Astrocyte (in vitro differentiated cells and primary cell): ENCODE results near the gene BCAR1. TPM values are rescaled to one million over a fixed set of nuclear protein-coding genes. Genes with fewer than 3 reads are reported as not detected.

Experiments used
- DNase-seq: peaks from one replicate; pipeline ENCODE4 v3.0.0-alpha.2; 2010; ENCODE audit warnings: low read depth
- FAIRE-seq: peaks from 2 replicates; lab custom pipeline; 2011; peaks lifted over from hg19 to GRCh38; lab: Jason Lieb, UNC
- H2AFZ ChIP-seq: 2 replicates; pipeline ENCODE4 v1.6.0; 2012; ENCODE audit warnings: low read depth, low read length, inconsistent platforms
- H3K27ac ChIP-seq: 2 replicates; pipeline ENCODE4 v1.5.1; 2011; ENCODE audit warnings: low read depth, low read length, inconsistent platforms
- H3K27me3 ChIP-seq: 2 replicates; pipeline ENCODE4 v1.6.0; 2011; ENCODE audit warnings: low read length, inconsistent platforms; ENCODE audit not compliant: insufficient read depth
- H3K36me3 ChIP-seq: 2 replicates; pipeline ENCODE4 v1.5.1; 2011; ENCODE audit warnings: low read length, inconsistent platforms; ENCODE audit not compliant: insufficient read depth
- H3K4me1 ChIP-seq: 2 replicates; pipeline ENCODE4 v1.5.1; 2011; ENCODE audit warnings: low read length, inconsistent platforms; ENCODE audit not compliant: insufficient read depth
- H3K4me2 ChIP-seq: 2 replicates; pipeline ENCODE4 v1.6.0; 2012; ENCODE audit warnings: low read length, inconsistent platforms
- H3K4me3 ChIP-seq: 2 replicates; pipeline ENCODE4 v1.5.1; 2011; ENCODE audit warnings: low read depth, mild to moderate bottlenecking, low read length, inconsistent platforms; ENCODE audit not compliant: insufficient read depth
- H3K79me2 ChIP-seq: 2 replicates; pipeline ENCODE4 v1.6.0; 2012; ENCODE audit warnings: mild to moderate bottlenecking, low read length, inconsistent platforms; ENCODE audit not compliant: insufficient read depth
- H3K9ac ChIP-seq: 2 replicates; pipeline ENCODE4 v1.6.0; 2012; ENCODE audit warnings: mild to moderate bottlenecking, low read length, inconsistent platforms
- H3K9me3 ChIP-seq: 2 replicates; pipeline ENCODE4 v1.5.1; 2012; ENCODE audit warnings: low read depth, mild to moderate bottlenecking, low read length, inconsistent platforms; ENCODE audit not compliant: insufficient read depth
- H4K20me1 ChIP-seq: 2 replicates; pipeline ENCODE4 v1.6.0; 2012; ENCODE audit warnings: low read length, inconsistent platforms; ENCODE audit not compliant: insufficient read depth
- H3K27ac Mint-ChIP-seq: one replicate; pipeline ENCODE4 v1.8.0; 2021; ENCODE audit warnings: mild to moderate bottlenecking, mixed read lengths; ENCODE audit not compliant: unreplicated experiment
- H3K27me3 Mint-ChIP-seq: one replicate; pipeline ENCODE4 v1.8.0; 2021; ENCODE audit warnings: low read depth, mixed read lengths; ENCODE audit not compliant: unreplicated experiment
- H3K36me3 Mint-ChIP-seq: one replicate; pipeline ENCODE4 v1.8.0; 2021; ENCODE audit warnings: low read depth, mixed read lengths; ENCODE audit not compliant: unreplicated experiment
- H3K4me1 Mint-ChIP-seq: one replicate; pipeline ENCODE4 v1.8.0; 2021; ENCODE audit warnings: low read depth, mixed read lengths; ENCODE audit not compliant: unreplicated experiment
- H3K4me3 Mint-ChIP-seq: one replicate; pipeline ENCODE4 v1.8.0; 2021; ENCODE audit warnings: mild to moderate bottlenecking, moderate library complexity, mixed read lengths; ENCODE audit not compliant: unreplicated experiment
- H3K9me3 Mint-ChIP-seq: one replicate; pipeline ENCODE4 v1.8.0; 2021; ENCODE audit warnings: mild to moderate bottlenecking, mixed read lengths; ENCODE audit not compliant: unreplicated experiment
- EZH2 ChIP-seq: IDR thresholded peaks from 2 replicates; pipeline ENCODE4 v1.6.1; 2012; ENCODE audit warnings: mild to moderate bottlenecking, low read length, inconsistent platforms; ENCODE audit not compliant: insufficient read depth
- total RNA-seq: library from RNA; stranded (reverse); gene quantifications from 2 replicates; pipeline ENCODE4 v1.2.1, GENCODE V29; 2021
- TF ChIP-seq, protein P1 (sequence below): IDR thresholded peaks from 2 replicates; pipeline ENCODE4 v1.5.1; 2011; ENCODE audit warnings: low read depth, mild to moderate bottlenecking, inconsistent platforms, low read length, moderate library complexity; ENCODE audit not compliant: insufficient read depth

The BCAR1 gene
- total RNA-seq, 1 donor from 2014 or later: 296 TPM

DNA sequence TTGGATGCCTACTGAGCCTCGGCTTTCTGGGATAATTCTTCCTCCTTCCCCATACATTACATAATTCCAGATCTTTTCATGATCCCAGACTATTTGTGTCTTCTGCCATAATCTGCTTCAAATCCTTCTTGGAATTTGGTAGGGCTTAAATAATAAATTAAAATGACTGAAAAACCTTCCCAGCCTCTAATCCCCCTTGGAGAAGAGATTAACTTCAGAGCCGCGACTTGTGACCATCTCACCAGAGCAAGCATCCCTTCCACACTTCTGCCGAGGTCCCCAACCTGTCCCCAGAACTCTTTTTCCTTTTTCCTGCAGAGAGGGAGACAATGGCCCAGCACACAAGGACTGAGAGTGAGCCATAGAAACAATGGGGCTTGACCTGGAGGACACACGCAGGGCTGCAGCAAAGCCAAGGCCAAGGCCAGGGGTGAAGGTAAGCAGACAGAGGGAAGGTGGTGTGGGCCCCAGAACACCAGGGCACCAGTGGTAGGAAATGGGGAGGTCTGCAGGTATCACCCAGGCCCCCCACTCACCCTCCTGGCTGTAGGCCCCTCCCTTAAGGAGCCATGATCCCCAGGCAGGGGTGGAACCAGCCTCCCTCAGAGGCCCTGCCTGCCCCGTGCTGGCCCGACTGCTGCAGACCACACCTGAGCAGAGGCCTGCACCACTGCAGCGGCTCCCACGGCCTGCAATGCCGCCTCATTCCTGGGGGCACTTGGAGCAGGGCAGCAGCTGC lies 9.6 kb upstream of the BCAR1 start:
- TF ChIP-seq, protein P1, sequence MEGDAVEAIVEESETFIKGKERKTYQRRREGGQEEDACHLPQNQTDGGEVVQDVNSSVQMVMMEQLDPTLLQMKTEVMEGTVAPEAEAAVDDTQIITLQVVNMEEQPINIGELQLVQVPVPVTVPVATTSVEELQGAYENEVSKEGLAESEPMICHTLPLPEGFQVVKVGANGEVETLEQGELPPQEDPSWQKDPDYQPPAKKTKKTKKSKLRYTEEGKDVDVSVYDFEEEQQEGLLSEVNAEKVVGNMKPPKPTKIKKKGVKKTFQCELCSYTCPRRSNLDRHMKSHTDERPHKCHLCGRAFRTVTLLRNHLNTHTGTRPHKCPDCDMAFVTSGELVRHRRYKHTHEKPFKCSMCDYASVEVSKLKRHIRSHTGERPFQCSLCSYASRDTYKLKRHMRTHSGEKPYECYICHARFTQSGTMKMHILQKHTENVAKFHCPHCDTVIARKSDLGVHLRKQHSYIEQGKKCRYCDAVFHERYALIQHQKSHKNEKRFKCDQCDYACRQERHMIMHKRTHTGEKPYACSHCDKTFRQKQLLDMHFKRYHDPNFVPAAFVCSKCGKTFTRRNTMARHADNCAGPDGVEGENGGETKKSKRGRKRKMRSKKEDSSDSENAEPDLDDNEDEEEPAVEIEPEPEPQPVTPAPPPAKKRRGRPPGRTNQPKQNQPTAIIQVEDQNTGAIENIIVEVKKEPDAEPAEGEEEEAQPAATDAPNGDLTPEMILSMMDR: no peak
- TF ChIP-seq EZH2: no peak
- H2AFZ ChIP-seq: no peak overlapping the region
- FAIRE-seq (no peak), DNase-seq (no peak)
- H3K36me3 ChIP-seq: no peaks in the 10 kb centered on the region
- H3K27me3 Mint-ChIP-seq: no peaks in the 10 kb centered on the region
- H3K27ac ChIP-seq: no peak overlapping the region
- peaks cover 49% of the 10 kb centered on the region for H3K4me1 Mint-ChIP-seq
- no peak overlapping the region for H3K4me3 ChIP-seq
- peaks cover 87% of the 10 kb centered on the region for H4K20me1 ChIP-seq
- no peak overlapping the region for H3K9ac ChIP-seq
- peak overlapping the region; percentile 30 for H3K4me3 Mint-ChIP-seq
- peak overlapping the region; percentile 98 for H3K4me2 ChIP-seq
- H3K36me3 Mint-ChIP-seq: peaks cover 10% of the 10 kb centered on the region
- H3K79me2 ChIP-seq: peaks cover 100% of the 10 kb centered on the region
- H3K27me3 ChIP-seq: no peaks in the 10 kb centered on the region
- peak overlapping the region; percentile 31 for H3K27ac Mint-ChIP-seq
- no peaks in the 10 kb centered on the region for H3K9me3 ChIP-seq
- H3K4me1 ChIP-seq: peaks cover 51% of the 10 kb centered on the region
- no peaks in the 10 kb centered on the region for H3K9me3 Mint-ChIP-seq

DNA sequence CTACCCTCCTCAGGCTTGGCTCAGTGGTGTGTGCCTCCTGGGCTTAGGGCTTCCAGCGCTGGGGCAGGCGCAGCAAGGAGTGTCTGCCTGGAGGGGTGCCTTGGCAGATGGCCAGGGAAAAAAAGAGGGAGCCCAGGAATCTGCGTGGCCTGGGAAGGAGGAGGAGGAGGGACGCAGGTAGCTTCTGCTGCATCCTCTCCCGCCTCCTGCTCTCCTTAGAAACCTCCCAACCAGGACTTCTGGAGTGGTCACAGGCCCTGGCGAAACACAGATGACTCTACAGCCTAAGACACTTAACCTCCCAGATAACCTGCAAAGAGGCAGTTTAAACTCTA lies 7.3 kb upstream of the BCAR1 start:
- Histone ChIP-seq H3K4me3 (no peak overlapping the region), H3K79me2 (peaks cover 99% of the 10 kb centered on the region), H4K20me1 (peaks cover 95% of the 10 kb centered on the region), H3K36me3 (no peaks in the 10 kb centered on the region), H3K27me3 (no peaks in the 10 kb centered on the region), H3K27ac (no peak overlapping the region), H2AFZ (no peak overlapping the region), H3K4me2 (no peak overlapping the region), H3K9ac (no peak overlapping the region), H3K9me3 (no peaks in the 10 kb centered on the region), H3K4me1 (peaks cover 58% of the 10 kb centered on the region)
- FAIRE-seq (no peak), DNase-seq (no peak)
- Mint-ChIP-seq H3K36me3 (peaks cover 6% of the 10 kb centered on the region), H3K4me1 (peaks cover 61% of the 10 kb centered on the region), H3K9me3 (no peaks in the 10 kb centered on the region), H3K4me3 (peak overlapping the region; percentile 31), H3K27ac (no peak overlapping the region), H3K27me3 (no peaks in the 10 kb centered on the region)
- no peak for TF ChIP-seq EZH2
- TF ChIP-seq, protein P1: no peak
